Endodermal cell (in vitro differentiated cells): ENCODE results near the gene CAB39. TPM values are rescaled to one million over a fixed set of nuclear protein-coding genes. Genes with fewer than 3 reads are reported as not detected.

ENCODE experiments used
- DNase-seq: peaks from one replicate; pipeline ENCODE4 v3.0.0-alpha.2; 2017
- H3K27ac ChIP-seq: 2 replicates; pipeline ENCODE4 v1.5.1; 2013; ENCODE audit warnings: mild to moderate bottlenecking, low read depth, low read length, moderate library complexity
- H3K27me3 ChIP-seq: 2 replicates; pipeline ENCODE4 v1.6.1; 2013; ENCODE audit warnings: mild to moderate bottlenecking, low read length, moderate library complexity; ENCODE audit not compliant: insufficient read depth, control insufficient read depth, poor library complexity, severe bottlenecking
- H3K36me3 ChIP-seq: 2 replicates; pipeline ENCODE4 v1.7.0; 2013; ENCODE audit warnings: mild to moderate bottlenecking, low read length, moderate library complexity; ENCODE audit not compliant: control insufficient read depth, insufficient read depth
- H3K4me1 ChIP-seq: one replicate; pipeline ENCODE4 v1.7.0; 2013; ENCODE audit warnings: low read length; ENCODE audit not compliant: control insufficient read depth, insufficient read depth
- H3K4me3 ChIP-seq: 2 replicates; pipeline ENCODE4 v1.5.1; 2013; ENCODE audit warnings: mild to moderate bottlenecking, low read length, moderate library complexity
- H3K9ac ChIP-seq: 2 replicates; pipeline ENCODE4 v1.6.1; 2013; ENCODE audit warnings: mild to moderate bottlenecking, low read length, moderate library complexity; ENCODE audit not compliant: poor library complexity, severe bottlenecking; ENCODE audit errors: extremely low read depth
- H3K9me3 ChIP-seq: 2 replicates; pipeline ENCODE4 v1.6.1; 2013; ENCODE audit warnings: mild to moderate bottlenecking, low read length, moderate library complexity; ENCODE audit not compliant: control insufficient read depth
- H3K27ac Mint-ChIP-seq: 2 replicates; pipeline ENCODE4 v1.8.0; 2020; ENCODE audit warnings: mixed read lengths
- H3K27me3 Mint-ChIP-seq: 2 replicates; pipeline ENCODE4 v1.8.0; 2021; ENCODE audit warnings: mild to moderate bottlenecking, mixed read lengths; ENCODE audit not compliant: insufficient read depth
- H3K36me3 Mint-ChIP-seq: 2 replicates; pipeline ENCODE4 v1.8.0; 2020; ENCODE audit warnings: low read depth, mixed read lengths
- H3K4me1 Mint-ChIP-seq: 2 replicates; pipeline ENCODE4 v1.8.0; 2020; ENCODE audit warnings: mixed read lengths
- H3K4me3 Mint-ChIP-seq: 2 replicates; pipeline ENCODE4 v1.8.0; 2020; ENCODE audit warnings: mild to moderate bottlenecking, moderate library complexity, mixed read lengths
- H3K9me3 Mint-ChIP-seq: 2 replicates; pipeline ENCODE4 v1.8.0; 2020; ENCODE audit warnings: mild to moderate bottlenecking, mixed read lengths
- WGBS, 2 experiments: methylation state at CpG; one replicate each; pipeline versions ENCODE4 v1.1.5 to v1.1.7; 2013; ENCODE audit warnings: missing lambda C conversion rate in 2 of 2, mixed read lengths in 1 of 2; ENCODE audit not compliant: insufficient coverage in 1 of 2, insufficient read length in 1 of 2; 5-methylcytosine and 5-hydroxymethylcytosine counted together
- total RNA-seq, 2 donors: library from RNA; stranded (reverse); fragmentation: NEBNext Ultra II Directional in 1 of 2; extraction: Animal tissue kit (Norgen Biotek cat#: 25700) in 1 of 2; gene quantifications; 2 replicates in 1 of 2; 3 replicates in 1 of 2; pipeline ENCODE4 v1.2.1, GENCODE V29; 2021
- TF ChIP-seq, protein P1 (sequence below): fragments of 200-600 bp; sonication (generic); conservative IDR thresholded peaks from 2 replicates; pipeline ENCODE4 v1.5.0; 2021; ENCODE audit warnings: antibody characterized with exemption, mild to moderate bottlenecking

CAB39 gene
- total RNA-seq, 2 donors from 2014 or later = 41.4 to 48.4 TPM

DNA sequence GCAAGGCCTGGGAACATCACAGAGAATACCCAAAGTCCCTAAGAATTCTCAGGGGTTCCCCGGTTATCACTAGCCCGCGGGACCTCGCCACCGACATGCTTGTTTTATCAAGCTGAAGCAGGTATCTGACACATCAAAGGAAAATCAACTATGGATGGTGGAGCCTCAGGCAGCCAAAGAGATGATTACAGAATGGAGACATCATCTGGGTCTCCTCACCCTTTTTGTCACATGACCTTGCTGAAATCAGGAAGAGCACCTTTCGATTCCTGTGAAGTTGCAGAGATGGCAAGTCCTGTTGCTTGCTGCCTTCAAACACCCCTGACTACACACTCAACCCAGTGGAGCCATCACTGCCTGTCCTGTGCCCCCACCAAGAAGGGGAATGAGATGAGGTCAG, 19.2 kb upstream of the CAB39 start:
- TF ChIP-seq, protein P1, sequence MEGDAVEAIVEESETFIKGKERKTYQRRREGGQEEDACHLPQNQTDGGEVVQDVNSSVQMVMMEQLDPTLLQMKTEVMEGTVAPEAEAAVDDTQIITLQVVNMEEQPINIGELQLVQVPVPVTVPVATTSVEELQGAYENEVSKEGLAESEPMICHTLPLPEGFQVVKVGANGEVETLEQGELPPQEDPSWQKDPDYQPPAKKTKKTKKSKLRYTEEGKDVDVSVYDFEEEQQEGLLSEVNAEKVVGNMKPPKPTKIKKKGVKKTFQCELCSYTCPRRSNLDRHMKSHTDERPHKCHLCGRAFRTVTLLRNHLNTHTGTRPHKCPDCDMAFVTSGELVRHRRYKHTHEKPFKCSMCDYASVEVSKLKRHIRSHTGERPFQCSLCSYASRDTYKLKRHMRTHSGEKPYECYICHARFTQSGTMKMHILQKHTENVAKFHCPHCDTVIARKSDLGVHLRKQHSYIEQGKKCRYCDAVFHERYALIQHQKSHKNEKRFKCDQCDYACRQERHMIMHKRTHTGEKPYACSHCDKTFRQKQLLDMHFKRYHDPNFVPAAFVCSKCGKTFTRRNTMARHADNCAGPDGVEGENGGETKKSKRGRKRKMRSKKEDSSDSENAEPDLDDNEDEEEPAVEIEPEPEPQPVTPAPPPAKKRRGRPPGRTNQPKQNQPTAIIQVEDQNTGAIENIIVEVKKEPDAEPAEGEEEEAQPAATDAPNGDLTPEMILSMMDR = no peak
- no peak overlapping the region for H3K4me3 Mint-ChIP-seq
- H3K4me1 ChIP-seq = peaks cover 2% of the 10 kb centered on the region
- no peaks in the 10 kb centered on the region for H3K36me3 ChIP-seq
- peaks cover 5% of the 10 kb centered on the region for H3K4me1 Mint-ChIP-seq
- H3K9ac ChIP-seq = no peak overlapping the region
- H3K9me3 Mint-ChIP-seq = no peaks in the 10 kb centered on the region
- no peak overlapping the region for H3K27ac ChIP-seq
- no peaks in the 10 kb centered on the region for H3K27me3 Mint-ChIP-seq
- no peaks in the 10 kb centered on the region for H3K36me3 Mint-ChIP-seq
- H3K4me3 ChIP-seq = no peak overlapping the region
- DNase-seq = no peak
- 94 to 98% methylated on average over 5 to 6 of the region's 6 CpGs for WGBS, 2 experiments
- H3K9me3 ChIP-seq = no peaks in the 10 kb centered on the region
- H3K27me3 ChIP-seq = no peaks in the 10 kb centered on the region
- no peak overlapping the region for H3K27ac Mint-ChIP-seq

DNA sequence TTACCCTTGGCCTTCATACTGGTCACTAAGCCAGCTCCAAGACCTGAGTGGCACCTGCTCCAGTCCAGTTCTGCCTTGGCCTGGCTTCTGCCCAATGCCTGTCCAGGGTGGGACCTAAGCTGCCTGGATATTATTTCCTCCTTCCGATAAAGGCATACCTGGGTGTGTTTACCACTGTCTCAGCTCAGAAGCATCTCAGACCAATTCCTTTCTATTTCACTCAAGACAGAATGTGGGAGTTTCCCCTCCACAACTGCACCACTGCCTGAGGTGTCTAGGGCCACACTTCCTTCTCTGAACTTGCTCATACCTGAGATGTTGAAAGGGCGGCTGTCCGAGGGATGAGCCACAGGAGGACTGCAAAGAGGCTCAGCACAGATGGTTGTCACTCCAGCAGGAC, 18.4 kb upstream of the CAB39 start:
- DNase-seq = peak; percentile 32
- H3K27ac Mint-ChIP-seq = no peak overlapping the region
- H3K36me3 Mint-ChIP-seq = no peaks in the 10 kb centered on the region
- H3K9me3 Mint-ChIP-seq = no peaks in the 10 kb centered on the region
- H3K27me3 Mint-ChIP-seq = no peaks in the 10 kb centered on the region
- no peak overlapping the region for H3K27ac ChIP-seq
- H3K27me3 ChIP-seq = no peaks in the 10 kb centered on the region
- WGBS, 2 experiments = 93 to 100% methylated on average over 2 to 3 of the region's 3 CpGs
- peaks cover 5% of the 10 kb centered on the region for H3K4me1 Mint-ChIP-seq
- no peak overlapping the region for H3K4me3 ChIP-seq
- H3K4me1 ChIP-seq = peaks cover 2% of the 10 kb centered on the region
- no peaks in the 10 kb centered on the region for H3K36me3 ChIP-seq
- TF ChIP-seq, protein P1 = no peak
- H3K9ac ChIP-seq = no peak overlapping the region
- no peaks in the 10 kb centered on the region for H3K9me3 ChIP-seq
- H3K4me3 Mint-ChIP-seq = no peak overlapping the region

DNA sequence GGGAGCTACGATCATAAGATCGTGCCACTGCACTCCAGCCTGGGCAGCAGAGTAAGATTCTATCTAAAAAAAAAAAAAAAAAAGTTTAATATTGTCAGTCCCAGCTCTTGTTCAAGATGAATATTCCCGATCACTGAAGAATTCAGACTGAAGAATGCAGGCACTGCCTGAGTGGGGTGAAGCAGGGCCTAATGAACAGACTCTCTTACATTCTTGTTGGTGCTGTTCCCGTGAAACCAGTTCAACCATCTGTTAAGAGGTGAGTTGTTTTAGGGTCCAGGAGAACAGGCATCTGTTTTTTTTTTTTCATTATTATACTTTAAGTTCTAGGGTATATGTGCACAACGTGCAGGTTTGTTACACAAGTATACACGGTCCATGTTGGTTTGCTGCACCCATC, 17.1 kb upstream of the CAB39 start:
- Histone ChIP-seq H3K9ac (no peak overlapping the region), H3K4me1 (peaks cover 2% of the 10 kb centered on the region), H3K27ac (no peak overlapping the region), H3K36me3 (no peaks in the 10 kb centered on the region), H3K27me3 (no peaks in the 10 kb centered on the region), H3K4me3 (no peak overlapping the region), H3K9me3 (no peaks in the 10 kb centered on the region)
- H3K4me1 Mint-ChIP-seq = peaks cover 6% of the 10 kb centered on the region
- H3K27ac Mint-ChIP-seq = no peak overlapping the region
- no peak overlapping the region for H3K4me3 Mint-ChIP-seq
- TF ChIP-seq, protein P1 = no peak
- 84 to 90% methylated on average over 2 to 6 of the region's 6 CpGs for WGBS, 2 experiments
- H3K27me3 Mint-ChIP-seq = no peaks in the 10 kb centered on the region
- no peak for DNase-seq
- no peaks in the 10 kb centered on the region for H3K9me3 Mint-ChIP-seq
- no peaks in the 10 kb centered on the region for H3K36me3 Mint-ChIP-seq
